Measurements from ENCODE around the gene ALOX15B. TPM values are rescaled to one million over a fixed set of nuclear protein-coding genes. Genes with fewer than 3 reads are reported as not detected.

Gene ALOX15B
- total and polyA plus RNA-seq, 9 of the 15 experiments (the other 6 are each of a cell fraction or from before 2014, with no cell fraction given): 0.04 TPM; not detected in 8

- TF ChIP-seq CTCF (IDR thresholded peaks at IDR 0.05 in 2 of 3, conservative IDR thresholded peaks at IDR 0.05 in 1 of 3; ENCODE audit: insufficient read depth in 2 of 3, low read depth in 1 of 3, low read length in 3 of 3) (peak; percentile 62 to 76 (median 68)), SREBF1 (IDR thresholded peaks at IDR 0.05; ENCODE audit: borderline replicate concordance, low read depth, low read length) (no peak), ZNF431 (CRISPR knock-in tag; IDR thresholded peaks at IDR 0.05) (no peak), STAT5B (CRISPR knock-in tag; IDR thresholded peaks at IDR 0.05) (no peak), E2F6 (IDR thresholded peaks at IDR 0.05; ENCODE audit: borderline replicate concordance in 1 of 2, extremely low read depth in 1 of 2, insufficient read depth in 1 of 2, insufficient read length in 1 of 2, low read depth in 1 of 2, low read length in 1 of 2, poor library complexity in 1 of 2, severe bottlenecking in 1 of 2) (no peak), MEF2A (IDR thresholded peaks at IDR 0.05; ENCODE audit: control insufficient read depth, low read depth, low read length) (no peak), YY1 (IDR thresholded peaks at IDR 0.05; ENCODE audit: borderline replicate concordance in 1 of 3, control insufficient read depth in 1 of 3, extremely low read depth in 1 of 3, insufficient read depth in 3 of 3, insufficient read length in 1 of 3, insufficient replicate concordance in 2 of 3, low read depth in 1 of 3, low read length in 2 of 3) (peak in 2 of 3 experiments; percentile 51 to 82), ZNF23 (CRISPR knock-in tag; IDR thresholded peaks at IDR 0.05) (no peak), EWSR1 (IDR thresholded peaks at IDR 0.05; ENCODE audit: borderline replicate concordance, low read depth, partially characterized antibody) (no peak), NR2C2 (CRISPR knock-in tag; IDR thresholded peaks at IDR 0.05) (no peak), NR2C2 (tag; IDR thresholded peaks at IDR 0.05) (no peak), ZNF436 (CRISPR knock-in tag; IDR thresholded peaks at IDR 0.05) (no peak), DEAF1 (CRISPR knock-in tag; IDR thresholded peaks at IDR 0.05) (peak; percentile 42; the same call in 1 of the 2 replicates), ZBTB33 (CRISPR knock-in tag; IDR thresholded peaks at IDR 0.05) (no peak)
Observed at GRCh38 chr17:8060274-8060673, 21.4 kb downstream of the ALOX15B start (continued).
